Keratinocyte (primary cell): Measurements from ENCODE around the gene MACF1. TPM values are rescaled to one million over a fixed set of nuclear protein-coding genes. Genes with fewer than 3 reads are reported as not detected.

Source experiments
- DNase-seq: peaks from one replicate; pipeline ENCODE4 v3.0.0-alpha.2; 2011; ENCODE audit warnings: low read depth, missing footprints, low spot score
- FAIRE-seq: peaks from 2 replicates; lab custom pipeline; 2011; peaks lifted over from hg19 to GRCh38; lab: Jason Lieb, UNC
- H2AFZ ChIP-seq: 2 replicates; pipeline ENCODE4 v1.6.0; 2012; ENCODE audit warnings: low read length, control low read depth, inconsistent platforms; ENCODE audit not compliant: control insufficient read depth
- H3K27ac ChIP-seq: 2 replicates; pipeline ENCODE4 v1.5.1; 2011; ENCODE audit warnings: low read length; ENCODE audit not compliant: control insufficient read depth, insufficient read depth
- H3K27me3 ChIP-seq: 3 replicates; pipeline ENCODE4 v1.6.0; 2011; ENCODE audit warnings: low read length; ENCODE audit not compliant: control insufficient read depth, insufficient read depth; ENCODE audit errors: extremely low read depth
- H3K36me3 ChIP-seq, 2 experiments: 2 replicates in 1 of 2; 3 replicates in 1 of 2; pipeline ENCODE4 v1.5.1; 2011; ENCODE audit warnings: low read length in 2 of 2, mild to moderate bottlenecking in 1 of 2; ENCODE audit not compliant: control insufficient read depth in 2 of 2, insufficient read depth in 2 of 2; ENCODE audit errors: extremely low read depth in 1 of 2
- H3K4me1 ChIP-seq: 3 replicates; pipeline ENCODE4 v1.5.1; 2011; ENCODE audit warnings: low read length; ENCODE audit not compliant: control insufficient read depth, insufficient read depth; ENCODE audit errors: extremely low read depth
- H3K4me2 ChIP-seq: 3 replicates; pipeline ENCODE4 v1.6.0; 2011; ENCODE audit warnings: low read depth, low read length; ENCODE audit not compliant: control insufficient read depth, insufficient read depth; ENCODE audit errors: extremely low read depth
- H3K4me3 ChIP-seq, 3 experiments: fragments of 200-600 bp in 1 of 3; sonication (generic) in 1 of 3; 2 replicates in 2 of 3; 3 replicates in 1 of 3; pipeline ENCODE4 v1.5.1; 2011 to 2016; ENCODE audit warnings: low read length in 3 of 3, mild to moderate bottlenecking in 3 of 3, control low read depth in 2 of 3, inconsistent platforms in 1 of 3, low read depth in 1 of 3, mixed read lengths in 1 of 3, mixed run types in 1 of 3, moderate library complexity in 1 of 3; ENCODE audit not compliant: control insufficient read depth in 2 of 3, insufficient read depth in 2 of 3; ENCODE audit errors: extremely low read depth in 1 of 3
- H3K79me2 ChIP-seq: 2 replicates; pipeline ENCODE4 v1.6.0; 2012; ENCODE audit warnings: low read length; ENCODE audit not compliant: control insufficient read depth, insufficient read depth
- H3K9ac ChIP-seq: 3 replicates; pipeline ENCODE4 v1.6.0; 2011; ENCODE audit warnings: low read length; ENCODE audit not compliant: control insufficient read depth, insufficient read depth; ENCODE audit errors: extremely low read depth
- H3K9me1 ChIP-seq: 3 replicates; pipeline ENCODE4 v1.6.0; 2011; ENCODE audit warnings: low read length; ENCODE audit not compliant: control insufficient read depth, insufficient read depth; ENCODE audit errors: extremely low read depth
- H3K9me3 ChIP-seq: 2 replicates; pipeline ENCODE4 v1.5.1; 2012; ENCODE audit warnings: low read depth, low read length; ENCODE audit not compliant: control insufficient read depth
- H4K20me1 ChIP-seq: 3 replicates; pipeline ENCODE4 v1.6.0; 2011; ENCODE audit warnings: low read length; ENCODE audit not compliant: control insufficient read depth, insufficient read depth; ENCODE audit errors: extremely low read depth
- CTCF ChIP-seq, 3 experiments: IDR thresholded peaks in 1 of 3; conservative IDR thresholded peaks in 1 of 3; optimal IDR thresholded peaks in 1 of 3; 2 replicates in 2 of 3; 3 replicates in 1 of 3; pipeline versions ENCODE3 to v1.5.1; 2011; ENCODE audit warnings: low read length in 3 of 3, mild to moderate bottlenecking in 3 of 3, moderate library complexity in 2 of 3, control low read depth in 1 of 3, inconsistent platforms in 1 of 3; ENCODE audit not compliant: insufficient read depth in 2 of 3; ENCODE audit errors: extremely low read depth in 1 of 3
- EZH2 ChIP-seq: IDR thresholded peaks from one replicate; pipeline ENCODE4 v1.6.1; 2012; ENCODE audit warnings: inconsistent platforms, mild to moderate bottlenecking, low read length, moderate library complexity
- dilution Hi-C: fragments of 300-500 bp; cut with MboI; formaldehyde crosslinking; loops from one replicate; pipeline ENCODE4 v1.7.0; 2020; ENCODE audit warnings: low sequenced_read_pairs; ENCODE audit not compliant: extremely low pct_ligation_motif_present
- polyA plus RNA-seq, 5 experiments: library from polyadenylated mRNA; depleted of rRNA in 3 of 5; stranded (reverse) in 3 of 5; stranded (forward) in 1 of 5; unstranded in 1 of 5; fragments of >200 nt; gene quantifications; 1 replicate in 1 of 5; 2 replicates in 3 of 5; 3 replicates in 1 of 5; pipeline versions ENCODE4 v1.2.1 to v1.2.3, GENCODE V29; 2011 to 2012; ENCODE audit warnings: missing spikeins in 2 of 5, low read depth in 1 of 5, low replicate concordance in 1 of 5

MACF1 gene
- polyA plus RNA-seq, 1 donor (not counting 4 experiments of a cell fraction or from before 2014, with no cell fraction given): 111 TPM

DNA sequence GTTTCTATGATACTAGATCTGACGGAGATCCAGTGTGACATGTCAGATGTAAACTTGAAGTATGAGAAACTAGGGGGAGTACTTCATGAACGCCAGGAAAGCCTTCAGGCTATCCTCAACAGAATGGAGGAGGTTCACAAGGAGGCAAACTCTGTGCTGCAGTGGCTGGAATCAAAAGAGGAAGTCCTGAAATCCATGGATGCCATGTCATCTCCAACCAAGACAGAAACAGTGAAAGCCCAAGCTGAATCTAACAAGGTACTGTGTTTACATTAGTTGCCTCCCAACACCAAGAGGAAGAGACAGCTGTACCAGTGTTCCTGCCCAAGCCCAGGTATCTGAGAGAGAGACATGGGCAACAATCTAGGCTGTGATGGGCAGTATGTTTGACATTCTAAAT is 174.7 kb downstream of the MACF1 start:
- no peak overlapping the region for H3K4me2 ChIP-seq
- no peak overlapping the region for H3K4me3 ChIP-seq
- no peak overlapping the region for H2AFZ ChIP-seq
- H4K20me1 ChIP-seq: no peaks in the 10 kb centered on the region
- no peak for TF ChIP-seq EZH2
- DNase-seq: no peak
- H3K9me3 ChIP-seq: no peaks in the 10 kb centered on the region
- dilution Hi-C loops: no loop called here
- peak; percentile 20 for FAIRE-seq
- H3K79me2 ChIP-seq: no peaks in the 10 kb centered on the region
- no peaks in the 10 kb centered on the region for H3K9me1 ChIP-seq
- H3K4me1 ChIP-seq: no peaks in the 10 kb centered on the region
- H3K27ac ChIP-seq: no peak overlapping the region
- H3K36me3 ChIP-seq: peaks cover 18 to 32% of the 10 kb centered on the region in 2 experiments
- no peak overlapping the region for H3K9ac ChIP-seq
- no peaks in the 10 kb centered on the region for H3K27me3 ChIP-seq

DNA sequence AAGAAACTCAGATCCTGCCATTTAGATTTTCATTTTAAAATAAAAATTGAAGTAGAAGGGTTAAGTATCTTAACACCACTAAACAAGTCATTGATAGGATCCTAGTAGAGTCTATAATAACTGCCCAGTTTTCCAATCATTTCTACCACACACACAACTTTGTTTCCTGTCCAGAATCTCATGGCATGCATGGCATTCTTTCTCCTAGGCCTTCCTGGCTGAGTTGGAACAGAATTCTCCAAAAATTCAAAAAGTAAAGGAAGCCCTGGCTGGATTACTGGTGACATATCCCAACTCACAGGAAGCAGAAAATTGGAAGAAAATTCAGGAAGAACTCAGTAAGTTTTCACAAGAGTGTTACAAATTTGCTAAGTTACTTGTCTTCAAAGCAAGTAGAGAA is 175.5 kb downstream of the MACF1 start:
- H3K9ac ChIP-seq: no peak overlapping the region
- DNase-seq: no peak

More for the DNA sequence above, 175.5 kb downstream of the MACF1 start:
- H3K4me2 ChIP-seq: no peak overlapping the region
- no peaks in the 10 kb centered on the region for H3K27me3 ChIP-seq
- H3K9me3 ChIP-seq: no peaks in the 10 kb centered on the region
- no peaks in the 10 kb centered on the region for H3K9me1 ChIP-seq
- H3K4me3 ChIP-seq: no peak overlapping the region
- no peaks in the 10 kb centered on the region for H3K79me2 ChIP-seq
- no peaks in the 10 kb centered on the region for H3K4me1 ChIP-seq
- H4K20me1 ChIP-seq: no peaks in the 10 kb centered on the region
- H2AFZ ChIP-seq: no peak overlapping the region
- TF ChIP-seq EZH2 (no peak), CTCF (optimal IDR thresholded peaks at IDR 0.05 in 1 of 3, IDR thresholded peaks at IDR 0.05 in 1 of 3, conservative IDR thresholded peaks at IDR 0.05 in 1 of 3; ENCODE audit: extremely low read depth in 1 of 3, insufficient read depth in 2 of 3, low read length in 3 of 3) (no peak)
- dilution Hi-C loops: no loop called here
- H3K36me3 ChIP-seq: peaks cover 21 to 32% of the 10 kb centered on the region in 2 experiments
- no peak for FAIRE-seq
- H3K27ac ChIP-seq: no peak overlapping the region
